Esophagus (tissue), 2 donors: ENCODE data around the gene HLCS. TPM values are rescaled to one million over a fixed set of nuclear protein-coding genes. Genes with fewer than 3 reads are reported as not detected.

Experiments used
- H3K27ac ChIP-seq, 2 donors: one replicate each; pipeline ENCODE4 v1.5.1; 2013; ENCODE audit warnings: low read depth in 2 of 2, mild to moderate bottlenecking in 2 of 2, inconsistent platforms in 1 of 2, low read length in 1 of 2, moderate library complexity in 1 of 2
- H3K27me3 ChIP-seq, 2 donors: one replicate each; pipeline ENCODE4 v1.6.1; 2013; ENCODE audit warnings: low read length in 2 of 2, control low read depth in 1 of 2, mild to moderate bottlenecking in 1 of 2; ENCODE audit not compliant: insufficient read depth in 2 of 2, control insufficient read depth in 1 of 2
- H3K36me3 ChIP-seq, 2 donors: one replicate each; pipeline ENCODE4 v1.6.1; 2013; ENCODE audit warnings: low read length in 1 of 2; ENCODE audit not compliant: control insufficient read depth in 2 of 2, insufficient read depth in 2 of 2
- H3K4me1 ChIP-seq, 2 donors: one replicate each; pipeline ENCODE4 v1.6.1; 2013; ENCODE audit warnings: low read length in 1 of 2; ENCODE audit not compliant: control insufficient read depth in 2 of 2, insufficient read depth in 2 of 2
- H3K4me3 ChIP-seq, 2 donors: one replicate each; pipeline ENCODE4 v1.5.1; 2013; ENCODE audit warnings: low read length in 2 of 2, mild to moderate bottlenecking in 2 of 2, low read depth in 1 of 2, moderate library complexity in 1 of 2
- H3K9me3 ChIP-seq, 2 donors: one replicate each; pipeline ENCODE4 v1.6.1; 2013; ENCODE audit warnings: mild to moderate bottlenecking in 2 of 2, low read depth in 1 of 2, low read length in 1 of 2, moderate library complexity in 1 of 2; ENCODE audit not compliant: control insufficient read depth in 2 of 2, insufficient read depth in 1 of 2
- WGBS, 2 donors: extraction: QIAGEN DNeasy Blood & Tissue Kit; methylation state at CpG; one replicate each; pipeline ENCODE4 v1.1.7; 2013; 5-methylcytosine and 5-hydroxymethylcytosine counted together
- polyA plus RNA-seq, 2 donors: library from polyadenylated mRNA; stranded (reverse); fragments of 200-250 nt; gene quantifications; one replicate each; pipeline ENCODE4 v1.2.3, GENCODE V29; 2013
- donor health status: healthy with polysubstance abuse.
- donor health status: Bipolar disorder and iron deficiency.

Gene HLCS
- polyA plus RNA-seq, 2 donors = 3.9 to 4.8 TPM

GRCh38 chr21:36845790-36846189 is 120.7 kb downstream of the HLCS start:
- no peaks in the 10 kb centered on the region for H3K4me1 ChIP-seq
- H3K4me3 ChIP-seq = no peak overlapping the region
- 91 to 99% methylated on average over 2 of the region's 2 CpGs for WGBS, 2 donors
- no peaks in the 10 kb centered on the region for H3K27me3 ChIP-seq
- no peak overlapping the region for H3K27ac ChIP-seq
- H3K36me3 ChIP-seq = no peaks in the 10 kb centered on the region
- H3K9me3 ChIP-seq = no peaks in the 10 kb centered on the region

- H3K27me3 ChIP-seq = no peaks in the 10 kb centered on the region
- no peak overlapping the region for H3K4me3 ChIP-seq
- H3K9me3 ChIP-seq = no peaks in the 10 kb centered on the region
- no peaks in the 10 kb centered on the region for H3K36me3 ChIP-seq
- H3K4me1 ChIP-seq = no peaks in the 10 kb centered on the region
- 91 to 93% methylated on average over 10 of the region's 10 CpGs for WGBS, 2 donors
- H3K27ac ChIP-seq = no peak overlapping the region
Measured at GRCh38 chr21:36845070-36845469, 121.4 kb downstream of the HLCS start.

GRCh38 chr21:36841866-36842265 is 124.6 kb downstream of the HLCS start:
- Histone ChIP-seq H3K4me3 (no peak overlapping the region), H3K36me3 (no peaks in the 10 kb centered on the region), H3K4me1 (no peaks in the 10 kb centered on the region), H3K27me3 (no peaks in the 10 kb centered on the region), H3K27ac (no peak overlapping the region), H3K9me3 (no peaks in the 10 kb centered on the region)
- 87 to 93% methylated on average over 3 of the region's 3 CpGs for WGBS, 2 donors

- H3K9me3 ChIP-seq = no peaks in the 10 kb centered on the region
- WGBS, 2 donors = 64 to 74% methylated on average over 3 of the region's 3 CpGs
- H3K4me3 ChIP-seq = no peak overlapping the region
- no peaks in the 10 kb centered on the region for H3K36me3 ChIP-seq
- no peaks in the 10 kb centered on the region for H3K4me1 ChIP-seq
- no peaks in the 10 kb centered on the region for H3K27me3 ChIP-seq
- no peak overlapping the region for H3K27ac ChIP-seq
Measured at GRCh38 chr21:36839735-36840134, 126.7 kb downstream of the HLCS start.

- Histone ChIP-seq H3K27me3 (no peaks in the 10 kb centered on the region), H3K27ac (no peak overlapping the region), H3K4me3 (no peak overlapping the region), H3K4me1 (no peaks in the 10 kb centered on the region), H3K36me3 (no peaks in the 10 kb centered on the region), H3K9me3 (no peaks in the 10 kb centered on the region)
- WGBS, 2 donors = 76 to 81% methylated on average over 6 of the region's 6 CpGs
Measured at GRCh38 chr21:36839123-36839522, 127.3 kb downstream of the HLCS start.

GRCh38 chr21:36835383-36835795 is 131.1 kb downstream of the HLCS start:
- Histone ChIP-seq H3K36me3 (no peaks in the 10 kb centered on the region), H3K9me3 (no peaks in the 10 kb centered on the region), H3K4me3 (no peak overlapping the region), H3K4me1 (no peaks in the 10 kb centered on the region), H3K27me3 (no peaks in the 10 kb centered on the region), H3K27ac (no peak overlapping the region)
- 17 to 46% methylated on average over 1 of the region's 1 CpG for WGBS, 2 donors

GRCh38 chr21:36834192-36834591 is 132.3 kb downstream of the HLCS start:
- Histone ChIP-seq H3K27me3 (no peaks in the 10 kb centered on the region), H3K4me1 (no peaks in the 10 kb centered on the region), H3K4me3 (no peak overlapping the region), H3K27ac (no peak overlapping the region), H3K9me3 (no peaks in the 10 kb centered on the region), H3K36me3 (no peaks in the 10 kb centered on the region)
- 96% methylated on average over 4 of the region's 4 CpGs for WGBS, 2 donors

GRCh38 chr21:36830100-36830499 is 136.4 kb downstream of the HLCS start:
- Histone ChIP-seq H3K27me3 (no peaks in the 10 kb centered on the region), H3K27ac (no peak overlapping the region), H3K9me3 (no peaks in the 10 kb centered on the region), H3K36me3 (no peaks in the 10 kb centered on the region), H3K4me3 (no peak overlapping the region), H3K4me1 (no peaks in the 10 kb centered on the region)
- 93% methylated on average over 8 of the region's 8 CpGs for WGBS, 2 donors

GRCh38 chr21:36828891-36829515 is 137.5 kb downstream of the HLCS start:
- Histone ChIP-seq H3K36me3 (no peaks in the 10 kb centered on the region), H3K9me3 (no peaks in the 10 kb centered on the region), H3K27ac (no peak overlapping the region), H3K4me3 (no peak overlapping the region), H3K27me3 (no peaks in the 10 kb centered on the region), H3K4me1 (no peaks in the 10 kb centered on the region)
- 62 to 73% methylated on average over 4 of the region's 4 CpGs for WGBS, 2 donors

GRCh38 chr21:36828208-36828607 is 138.3 kb downstream of the HLCS start:
- no peak overlapping the region for H3K4me3 ChIP-seq
- H3K27ac ChIP-seq = no peak overlapping the region
- WGBS, 2 donors = 89% methylated on average over 3 of the region's 3 CpGs
- no peaks in the 10 kb centered on the region for H3K4me1 ChIP-seq
- H3K27me3 ChIP-seq = no peaks in the 10 kb centered on the region
- H3K9me3 ChIP-seq = no peaks in the 10 kb centered on the region
- H3K36me3 ChIP-seq = no peaks in the 10 kb centered on the region
